ENCODE measurements around the gene SLCO3A1. TPM values are rescaled to one million over a fixed set of nuclear protein-coding genes. Genes with fewer than 3 reads are reported as not detected.

The SLCO3A1 gene
- total and polyA plus RNA-seq, 8 donors, result 2.4 to 38.8 (median 7.7) TPM

GRCh38 chr15:91945385-91945784 lies 91.9 kb downstream of the SLCO3A1 start:
- no peak overlapping the region for H3K4me3 ChIP-seq
- peak overlapping the region in 1 of 5 donors; percentile 59 for H3K27ac ChIP-seq
- DNase-seq, result no peak
- no peaks in the 10 kb centered on the region for H3K9me3 ChIP-seq
- TF ChIP-seq POLR2A (IDR thresholded peaks at IDR 0.05) (no peak), EP300 (IDR thresholded peaks at IDR 0.05) (no peak), POLR2AphosphoS5 (IDR thresholded peaks at IDR 0.05) (no peak), CTCF (IDR thresholded peaks at IDR 0.05) (no peak)
- no peaks in the 10 kb centered on the region for H3K27me3 ChIP-seq
- peaks cover 24 to 85% (median 51%) of the 10 kb centered on the region in 4 donors for H3K4me1 ChIP-seq
- 79 to 85% (median 80%) methylated on average over 6 of the region's 6 CpGs for WGBS, 5 donors
- no peaks in the 10 kb centered on the region for H3K36me3 ChIP-seq
- intact Hi-C loops (cut with DNase I; ENCODE audit: low total_unique reads), result loop anchor here (10.0 kb wide), 1 partner anchor 91 kb away; the partner anchor contains the start of gene SLCO3A1

- intact Hi-C loops (cut with DNase I; ENCODE audit: low total_unique reads), result loop anchor here (10.0 kb wide), 1 partner anchor 91 kb away; the partner anchor contains the start of gene SLCO3A1
- WGBS, 5 donors, result 51 to 70% (median 59%) methylated on average over 6 of the region's 6 CpGs
Measured at GRCh38 chr15:91946075-91946474, 92.6 kb downstream of the SLCO3A1 start.

GRCh38 chr15:91946581-91947292 lies 93.2 kb downstream of the SLCO3A1 start:
- Histone ChIP-seq H3K9me3 (no peaks in the 10 kb centered on the region), H3K27me3 (no peaks in the 10 kb centered on the region), H3K36me3 (no peaks in the 10 kb centered on the region), H3K4me1 (peaks cover 24 to 80% (median 49%) of the 10 kb centered on the region in 4 donors), H3K4me3 (no peak overlapping the region), H3K27ac (peak overlapping the region in 4 of 5 donors; percentile 24 to 73 (median 54))
- DNase-seq, result no peak
- intact Hi-C loops (cut with DNase I; ENCODE audit: low total_unique reads), result loop anchor here (10.0 kb wide), 1 partner anchor 92 kb away; the partner anchor contains the start of gene SLCO3A1
- TF ChIP-seq CTCF (IDR thresholded peaks at IDR 0.05), result no peak
- TF ChIP-seq EP300 (IDR thresholded peaks at IDR 0.05), result no peak
- WGBS, 5 donors, result 79 to 83% (median 80%) methylated on average over 16 of the region's 16 CpGs

More at GRCh38 chr15:91946075-91946474, 92.6 kb downstream of the SLCO3A1 start:
- no peak for TF ChIP-seq POLR2A (IDR thresholded peaks at IDR 0.05)
- no peak for TF ChIP-seq EP300 (IDR thresholded peaks at IDR 0.05)
- TF ChIP-seq CTCF (IDR thresholded peaks at IDR 0.05), result no peak
- TF ChIP-seq POLR2AphosphoS5 (IDR thresholded peaks at IDR 0.05), result no peak
- Histone ChIP-seq H3K36me3 (no peaks in the 10 kb centered on the region), H3K9me3 (no peaks in the 10 kb centered on the region), H3K27me3 (no peaks in the 10 kb centered on the region), H3K27ac (peak overlapping the region in 3 of 5 donors; percentile 4 to 73 (median 59)), H3K4me3 (no peak overlapping the region), H3K4me1 (peaks cover 24 to 85% (median 50%) of the 10 kb centered on the region in 4 donors)
- DNase-seq, result no peak

GRCh38 chr15:91947293-91947679 lies 93.8 kb downstream of the SLCO3A1 start:
- H3K4me1 ChIP-seq, result peaks cover 24 to 76% (median 46%) of the 10 kb centered on the region in 4 donors
- TF ChIP-seq POLR2AphosphoS5 (IDR thresholded peaks at IDR 0.05), result no peak
- TF ChIP-seq EP300 (IDR thresholded peaks at IDR 0.05), result no peak
- no peak for TF ChIP-seq CTCF (IDR thresholded peaks at IDR 0.05)
- no peak for TF ChIP-seq POLR2A (IDR thresholded peaks at IDR 0.05)
- peak overlapping the region in 4 of 5 donors; percentile 24 to 73 (median 54) for H3K27ac ChIP-seq
- no peaks in the 10 kb centered on the region for H3K9me3 ChIP-seq
- DNase-seq, result no peak
- no peaks in the 10 kb centered on the region for H3K27me3 ChIP-seq
- no peaks in the 10 kb centered on the region for H3K36me3 ChIP-seq
- intact Hi-C loops (cut with DNase I; ENCODE audit: low total_unique reads), result loop anchor here (10.0 kb wide), 1 partner anchor 92 kb away; the partner anchor contains the start of gene SLCO3A1
- WGBS, 5 donors, result 58 to 74% (median 64%) methylated on average over 7 of the region's 7 CpGs
- no peak overlapping the region for H3K4me3 ChIP-seq
